Suprapubic skin (tissue), 4 donors: ENCODE results near the gene ALOXE3. TPM values are rescaled to one million over a fixed set of nuclear protein-coding genes. Genes with fewer than 3 reads are reported as not detected.

ENCODE experiments used
- DNase-seq, 2 donors: peaks; one replicate each; pipeline ENCODE4 v3.0.0-alpha.2; 2019; ENCODE audit warnings: low spot score in 2 of 2
- H3K27ac ChIP-seq: fragments of 200-600 bp; sonication (generic); one replicate; pipeline ENCODE4 v1.5.1; 2019
- H3K27me3 ChIP-seq: fragments of 200-600 bp; sonication (generic); one replicate; pipeline ENCODE4 v1.5.1; 2019
- H3K36me3 ChIP-seq: fragments of 200-600 bp; sonication (generic); one replicate; pipeline ENCODE4 v1.5.1; 2019
- H3K4me1 ChIP-seq: fragments of 200-600 bp; sonication (generic); one replicate; pipeline ENCODE4 v1.5.1; 2019
- H3K4me3 ChIP-seq: fragments of 200-600 bp; sonication (generic); one replicate; pipeline ENCODE4 v1.5.1; 2019; ENCODE audit warnings: mild to moderate bottlenecking
- H3K9me3 ChIP-seq: fragments of 200-600 bp; sonication (generic); one replicate; pipeline ENCODE4 v1.5.1; 2019
- EP300 ChIP-seq: sonication (generic); formaldehyde crosslinking; IDR thresholded peaks from one replicate; pipeline ENCODE4 v1.6.1; 2017; ENCODE audit warnings: antibody characterized with exemption
- POLR2A ChIP-seq, 2 donors: fragments of 450-650 bp; IDR thresholded peaks; one replicate each; pipeline ENCODE4 v1.6.1; 2017; ENCODE audit warnings: antibody characterized with exemption in 2 of 2, mild to moderate bottlenecking in 2 of 2, moderate library complexity in 2 of 2
- POLR2AphosphoS5 ChIP-seq, 3 donors: sonication (generic); formaldehyde crosslinking; IDR thresholded peaks; one replicate each; pipeline ENCODE4 v1.6.1; 2017; ENCODE audit warnings: antibody characterized with exemption in 3 of 3
- WGBS: methylation state at CpG from one replicate; pipeline ENCODE4 v1.1.5; 2018; 5-methylcytosine and 5-hydroxymethylcytosine counted together
- total RNA-seq, 4 donors: library from RNA; depleted of rRNA; stranded (reverse); fragments of >200 nt; gene quantifications; one replicate each; pipeline ENCODE4 v1.1.0, GENCODE V29; 2016
- TF ChIP-seq, protein P1 (sequence below), 2 donors: fragments of 200-600 bp in 1 of 2; fragments of 450-650 bp in 1 of 2; sonication (generic) in 1 of 2; IDR thresholded peaks; one replicate each; pipeline ENCODE4 v1.5.1; 2016 to 2019; ENCODE audit warnings: antibody characterized with exemption in 2 of 2, mild to moderate bottlenecking in 1 of 2, moderate library complexity in 1 of 2

Gene ALOXE3
- total RNA-seq, 4 donors from 2014 or later: 44.5 to 95.3 (median 69.9) TPM

DNA sequence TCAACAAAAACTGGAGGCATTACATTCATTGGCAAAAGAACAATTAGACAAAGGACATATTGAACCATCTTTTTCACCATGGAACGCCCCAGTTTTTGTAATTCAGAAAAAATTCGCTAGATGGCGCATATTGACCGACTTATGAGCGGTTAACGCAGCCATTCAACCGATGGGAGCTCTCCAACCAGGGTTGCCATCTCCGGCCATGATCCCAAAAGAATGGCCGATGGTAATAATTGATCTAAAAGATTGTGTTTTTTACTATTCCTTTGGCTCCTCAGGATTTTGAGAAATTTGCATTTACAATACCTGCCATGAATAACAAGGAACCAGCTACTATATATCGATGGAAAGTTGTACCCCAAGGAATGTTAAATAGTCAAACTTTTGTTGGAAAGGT lies 58.0 kb downstream of the ALOXE3 start:
- H3K4me3 ChIP-seq: no peak overlapping the region
- DNase-seq: peak in 1 of 2 donors; percentile 80
- H3K4me1 ChIP-seq: peaks cover 20% of the 10 kb centered on the region
- TF ChIP-seq, protein P1, sequence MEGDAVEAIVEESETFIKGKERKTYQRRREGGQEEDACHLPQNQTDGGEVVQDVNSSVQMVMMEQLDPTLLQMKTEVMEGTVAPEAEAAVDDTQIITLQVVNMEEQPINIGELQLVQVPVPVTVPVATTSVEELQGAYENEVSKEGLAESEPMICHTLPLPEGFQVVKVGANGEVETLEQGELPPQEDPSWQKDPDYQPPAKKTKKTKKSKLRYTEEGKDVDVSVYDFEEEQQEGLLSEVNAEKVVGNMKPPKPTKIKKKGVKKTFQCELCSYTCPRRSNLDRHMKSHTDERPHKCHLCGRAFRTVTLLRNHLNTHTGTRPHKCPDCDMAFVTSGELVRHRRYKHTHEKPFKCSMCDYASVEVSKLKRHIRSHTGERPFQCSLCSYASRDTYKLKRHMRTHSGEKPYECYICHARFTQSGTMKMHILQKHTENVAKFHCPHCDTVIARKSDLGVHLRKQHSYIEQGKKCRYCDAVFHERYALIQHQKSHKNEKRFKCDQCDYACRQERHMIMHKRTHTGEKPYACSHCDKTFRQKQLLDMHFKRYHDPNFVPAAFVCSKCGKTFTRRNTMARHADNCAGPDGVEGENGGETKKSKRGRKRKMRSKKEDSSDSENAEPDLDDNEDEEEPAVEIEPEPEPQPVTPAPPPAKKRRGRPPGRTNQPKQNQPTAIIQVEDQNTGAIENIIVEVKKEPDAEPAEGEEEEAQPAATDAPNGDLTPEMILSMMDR (IDR thresholded peaks at IDR 0.05): peak; percentile 56 to 82
- TF ChIP-seq EP300: no peak
- H3K27me3 ChIP-seq: peaks cover 64% of the 10 kb centered on the region
- H3K36me3 ChIP-seq: no peaks in the 10 kb centered on the region
- no peak overlapping the region for H3K27ac ChIP-seq
- WGBS: 7% methylated on average over 10 of the region's 10 CpGs
- no peaks in the 10 kb centered on the region for H3K9me3 ChIP-seq

DNA sequence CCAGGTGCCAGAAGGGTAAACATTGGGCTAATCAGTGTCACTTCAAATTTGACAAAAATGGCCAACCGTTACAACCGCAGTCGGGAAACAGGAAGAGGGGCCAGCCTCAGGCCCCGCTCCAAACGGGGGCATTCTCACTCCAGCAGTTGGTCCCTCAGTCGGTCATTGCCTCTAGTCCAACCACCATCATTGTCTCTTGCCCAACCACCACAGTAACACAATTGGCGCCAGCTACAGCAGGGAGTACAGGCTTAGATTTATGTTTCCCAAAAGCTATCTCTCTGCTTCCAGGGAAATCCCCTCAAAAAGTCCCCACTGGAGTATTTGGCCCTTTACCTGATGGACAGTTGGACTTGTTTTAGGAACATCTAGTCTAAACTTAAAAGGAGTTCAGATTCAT lies 59.2 kb downstream of the ALOXE3 start:
- Histone ChIP-seq H3K9me3 (no peaks in the 10 kb centered on the region), H3K4me1 (peaks cover 23% of the 10 kb centered on the region), H3K36me3 (no peaks in the 10 kb centered on the region), H3K27ac (no peak overlapping the region), H3K4me3 (no peak overlapping the region), H3K27me3 (peaks cover 55% of the 10 kb centered on the region)
- WGBS: 26% methylated on average over 7 of the region's 7 CpGs
- TF ChIP-seq POLR2AphosphoS5 (IDR thresholded peaks at IDR 0.05) (no peak), POLR2A (IDR thresholded peaks at IDR 0.05) (no peak), EP300 (no peak)
- TF ChIP-seq, protein P1 (IDR thresholded peaks at IDR 0.05): no peak
- DNase-seq: peak in 1 of 2 donors; percentile 38

DNA sequence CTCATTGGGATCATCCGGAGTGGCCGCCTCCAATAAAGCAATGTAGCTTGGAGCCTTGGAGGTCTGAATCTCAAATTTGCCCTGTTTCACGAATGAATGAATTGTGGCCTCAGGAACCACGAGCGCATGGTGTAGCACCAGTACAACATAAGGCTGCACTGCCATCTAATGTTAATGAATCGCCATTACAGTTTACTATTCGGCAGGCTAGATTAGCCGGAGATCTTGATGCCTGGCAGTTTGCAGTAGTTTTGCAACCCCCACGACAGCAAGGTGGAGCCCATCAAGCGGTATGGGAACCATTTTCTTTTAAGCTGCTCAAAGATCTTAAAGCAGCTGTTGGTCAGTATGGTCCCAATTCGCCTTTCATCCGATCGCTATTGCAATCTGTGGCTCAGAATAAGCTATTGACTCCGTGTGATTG lies 60.6 kb downstream of the ALOXE3 start:
- no peak overlapping the region for H3K27ac ChIP-seq
- WGBS: 6% methylated on average over 11 of the region's 14 CpGs
- H3K27me3 ChIP-seq: peaks cover 41% of the 10 kb centered on the region
- H3K4me1 ChIP-seq: peaks cover 14% of the 10 kb centered on the region
- H3K36me3 ChIP-seq: no peaks in the 10 kb centered on the region
- TF ChIP-seq EP300: no peak
- no peak for TF ChIP-seq POLR2A (IDR thresholded peaks at IDR 0.05)
- TF ChIP-seq, protein P1 (IDR thresholded peaks at IDR 0.05): peak; percentile 60 to 76
- no peak for TF ChIP-seq POLR2AphosphoS5 (IDR thresholded peaks at IDR 0.05)
- H3K9me3 ChIP-seq: no peaks in the 10 kb centered on the region
- peak; percentile 60 to 67 for DNase-seq
- no peak overlapping the region for H3K4me3 ChIP-seq

DNA sequence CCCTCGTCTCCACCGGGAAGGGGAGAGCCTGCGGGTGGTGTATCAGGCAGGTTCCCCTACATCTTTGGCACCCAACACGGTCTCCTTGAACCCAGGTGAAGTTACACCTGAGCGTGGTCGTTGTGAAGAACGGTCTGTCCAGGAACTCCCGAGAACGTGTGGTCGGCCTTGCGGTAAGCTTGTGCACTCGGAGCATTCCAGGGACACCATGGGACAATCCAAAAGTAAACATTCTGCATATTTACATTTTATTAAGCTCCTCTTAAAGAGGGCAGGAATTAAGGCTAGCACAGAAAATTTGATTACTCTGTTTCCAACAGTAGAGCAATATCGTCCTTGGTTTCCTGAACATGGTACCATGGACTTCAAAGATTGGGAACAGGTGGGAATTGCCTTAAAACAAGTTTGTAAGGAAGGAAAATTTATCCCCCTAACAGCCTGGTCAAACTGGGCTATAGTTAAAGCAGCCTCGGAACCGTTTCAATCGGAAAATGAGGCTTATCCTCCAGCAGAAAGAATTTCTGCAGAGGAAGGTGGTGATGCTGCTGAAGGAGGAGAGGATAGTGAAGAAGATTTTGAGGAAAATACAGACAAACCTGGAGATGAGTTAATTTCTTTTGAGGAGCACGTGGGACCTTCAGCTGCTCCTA lies 61.2 kb downstream of the ALOXE3 start:
- Histone ChIP-seq H3K9me3 (no peaks in the 10 kb centered on the region), H3K4me3 (no peak overlapping the region), H3K4me1 (peaks cover 13% of the 10 kb centered on the region), H3K27ac (no peak overlapping the region), H3K27me3 (peaks cover 35% of the 10 kb centered on the region), H3K36me3 (no peaks in the 10 kb centered on the region)
- peak; percentile 35 to 44 for DNase-seq
- WGBS: 79% methylated on average over 17 of the region's 17 CpGs
- TF ChIP-seq POLR2AphosphoS5 (IDR thresholded peaks at IDR 0.05) (no peak), EP300 (no peak), POLR2A (IDR thresholded peaks at IDR 0.05) (no peak)

DNA sequence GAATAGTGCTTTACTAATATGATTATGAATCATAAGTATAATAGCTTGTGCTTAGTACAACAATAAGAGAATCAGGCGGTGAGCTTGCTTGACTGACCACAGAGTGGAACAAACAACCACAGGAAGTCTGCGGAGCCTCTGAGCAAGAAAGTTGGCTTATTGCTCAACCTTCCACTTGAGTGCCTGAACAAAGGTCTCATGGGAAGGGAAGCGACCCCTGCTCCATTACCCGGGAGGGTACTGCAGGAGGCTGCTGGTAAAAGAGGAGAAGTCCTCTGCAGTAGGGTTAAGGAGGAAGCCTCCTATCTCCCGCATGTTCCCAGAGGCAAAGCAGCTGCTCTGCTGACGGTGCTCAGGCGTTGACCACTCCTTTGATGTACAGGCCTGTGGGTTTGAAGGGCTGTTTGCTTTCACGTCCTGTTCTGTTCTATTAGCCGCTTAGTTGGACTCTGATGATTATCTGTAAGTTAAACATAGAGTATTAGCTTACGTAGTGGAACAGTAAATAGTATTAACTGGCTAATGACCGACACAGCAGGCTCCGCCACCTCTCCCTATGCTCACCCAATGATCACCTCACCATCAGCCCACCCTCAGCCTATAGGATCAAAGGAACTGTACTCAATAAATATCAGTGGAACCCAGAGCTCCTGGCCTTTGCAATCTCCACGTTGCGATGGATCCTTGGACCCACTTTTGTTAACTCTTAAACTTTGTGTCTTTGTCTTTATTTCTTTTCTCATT lies 61.9 kb downstream of the ALOXE3 start:
- H3K4me3 ChIP-seq: no peak overlapping the region
- DNase-seq: peak; percentile 57 to 70
- WGBS: 73% methylated on average over 14 of the region's 14 CpGs
- no peaks in the 10 kb centered on the region for H3K9me3 ChIP-seq
- no peak overlapping the region for H3K27ac ChIP-seq
- no peak for TF ChIP-seq POLR2A (IDR thresholded peaks at IDR 0.05)
- no peak for TF ChIP-seq POLR2AphosphoS5 (IDR thresholded peaks at IDR 0.05)
- TF ChIP-seq, protein P1 (IDR thresholded peaks at IDR 0.05): no peak
- TF ChIP-seq EP300: no peak
- peaks cover 28% of the 10 kb centered on the region for H3K27me3 ChIP-seq
- peaks cover 13% of the 10 kb centered on the region for H3K4me1 ChIP-seq
- no peaks in the 10 kb centered on the region for H3K36me3 ChIP-seq
